ENCODE data around the gene SCARB2. TPM values are rescaled to one million over a fixed set of nuclear protein-coding genes. Genes with fewer than 3 reads are reported as not detected.

The SCARB2 gene
- total and polyA plus RNA-seq, 2 donors (not counting 3 experiments of a cell fraction or from before 2014, with no cell fraction given): 75.2 to 116 TPM

DNA sequence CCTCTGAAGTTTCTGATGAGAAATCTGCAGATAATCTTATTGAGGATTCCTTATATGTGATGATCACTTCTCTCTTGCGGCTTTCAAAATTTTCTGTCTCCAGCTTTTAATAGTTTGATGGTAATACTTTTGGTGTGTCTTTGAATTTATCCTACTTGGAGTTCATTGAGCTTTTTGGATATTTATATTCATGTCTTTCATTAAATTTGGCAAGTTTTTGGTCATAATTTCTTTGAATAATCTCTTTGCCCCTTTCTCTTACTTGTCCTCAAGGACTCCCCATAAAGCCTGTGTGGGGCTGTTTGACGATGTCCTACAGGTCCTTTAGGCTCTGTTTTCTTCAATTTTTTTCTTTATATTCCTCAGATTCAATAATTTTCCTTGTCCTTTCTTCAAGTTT lies 26.6 kb upstream of the SCARB2 start:
- no peaks in the 10 kb centered on the region for H4K20me1 ChIP-seq (replicated peaks; ENCODE audit: control insufficient read depth, extremely low read depth, insufficient read depth, low read length)
- POLR2A ChIA-PET: no interaction called here
- H3K9ac ChIP-seq (replicated peaks; ENCODE audit: extremely low read depth, insufficient read depth, low read length): no peak overlapping the region
- dilution Hi-C loops (cut with MboI; ENCODE audit: extremely low pct_ligation_motif_present, low sequenced_read_pairs): no loop called here
- intact Hi-C loops (cut with micrococcal nuclease): no loop called here
- no peaks in the 10 kb centered on the region for H3K4me1 ChIP-seq (ENCODE audit: control insufficient read depth, extremely low read depth, insufficient read depth, low read length)
- H3K79me2 ChIP-seq (ENCODE audit: control insufficient read depth, insufficient read depth, low read length): no peaks in the 10 kb centered on the region
- H2AFZ ChIP-seq (ENCODE audit: low read depth, low read length): no peak overlapping the region
- H3K27me3 ChIP-seq (ENCODE audit: control insufficient read depth in 2 of 2, insufficient read depth in 2 of 2, low read length in 2 of 2): peaks cover 22 to 37% of the 10 kb centered on the region in 2 experiments
- H3K9me3 ChIP-seq (replicated peaks; ENCODE audit: control insufficient read depth, insufficient read depth, low read length): no peaks in the 10 kb centered on the region
- TF ChIP-seq CTCF (IDR thresholded peaks at IDR 0.05; ENCODE audit: extremely low read depth in 1 of 2, insufficient read depth in 1 of 2, low read depth in 1 of 2, low read length in 2 of 2) (no peak), EZH2 (IDR thresholded peaks at IDR 0.05; ENCODE audit: borderline replicate concordance, low read depth, low read length, severe bottlenecking) (no peak), POLR2AphosphoS5 (IDR thresholded peaks at IDR 0.05; ENCODE audit: insufficient read depth, low read depth, low read length) (no peak), MYC (IDR thresholded peaks at IDR 0.05; ENCODE audit: low read depth, low read length) (no peak), GATA2 (IDR thresholded peaks at IDR 0.05; ENCODE audit: insufficient read depth, insufficient read length, low read depth, low read length) (no peak), MAX (IDR thresholded peaks at IDR 0.05; ENCODE audit: insufficient read depth, insufficient read length) (no peak), POLR2A (IDR thresholded peaks at IDR 0.05; ENCODE audit: low read depth, low read length) (no peak), JUN (IDR thresholded peaks at IDR 0.05; ENCODE audit: borderline replicate concordance, insufficient read depth, insufficient read length, low read depth) (no peak), FOS (IDR thresholded peaks at IDR 0.05; ENCODE audit: borderline replicate concordance, insufficient read depth, low read length) (no peak)
- H3K36me3 ChIP-seq (ENCODE audit: control insufficient read depth in 2 of 2, extremely low read depth in 1 of 2, insufficient read depth in 2 of 2, low read length in 2 of 2): no peaks in the 10 kb centered on the region
- no peaks in the 10 kb centered on the region for H3K9me1 ChIP-seq (replicated peaks; ENCODE audit: control insufficient read depth, extremely low read depth, insufficient read depth, low read length)
- no peak overlapping the region for H3K27ac ChIP-seq (ENCODE audit: insufficient read depth, low read depth, low read length)
- CTCF ChIA-PET: interaction anchor here (1.0 to 1.3 kb wide), 2 partner anchors 12 to 61 kb away, joined by 3 to 4 read pairs; no protein-coding TSS in a partner anchor
- FAIRE-seq (no peak), DNase-seq (ENCODE audit: low read depth, low spot score) (no peak)
- H3K4me2 ChIP-seq (ENCODE audit: insufficient read depth, low read length): no peak overlapping the region
- H3K4me3 ChIP-seq (replicated peaks in 1 of 3; ENCODE audit: insufficient read depth in 1 of 3, low read depth in 1 of 3, low read length in 3 of 3): no peak overlapping the region
- BruUV-seq (replicated peaks): no TSS peak
